A673 (cell line): Measurements from ENCODE around the gene ZNF428. TPM values are rescaled to one million over a fixed set of nuclear protein-coding genes. Genes with fewer than 3 reads are reported as not detected.

Experiments
- BruUV-seq: library from RNA; stranded (reverse); fragments of 400-500 nt; replicated peaks from 2 replicates; lab custom pipeline; 2021; lab: Mats Ljungman, UMichigan
- CTCF ChIA-PET: fragments of 300-600 bp; sonication (Branson Sonifier 250); formaldehyde crosslinking; loops from one replicate; lab custom pipeline; 2022; ENCODE audit warnings: antibody characterized with exemption; lab: Charles Lee
- POLR2A ChIA-PET: fragments of 300-600 bp; sonication (Branson Sonifier 250); formaldehyde crosslinking; loops from one replicate; lab custom pipeline; 2022; ENCODE audit warnings: antibody characterized with exemption; ENCODE audit not compliant: low non-redundant PET; lab: Charles Lee
- DNase-seq: peaks from one replicate; pipeline ENCODE4 v3.0.0-alpha.2; 2015; ENCODE audit warnings: low spot score
- H3K27ac ChIP-seq: fragments of 200-600 bp; sonication (generic); 2 replicates; pipeline ENCODE4 v1.5.1; 2016; ENCODE audit warnings: mixed run types, low read depth, mild to moderate bottlenecking, mixed read lengths, antibody characterized with exemption, low read length; ENCODE audit not compliant: poor library complexity, severe bottlenecking
- H3K27me3 ChIP-seq: fragments of 200-600 bp; sonication (generic); replicated peaks from 2 replicates; pipeline ENCODE4 v1.6.1; 2017; ENCODE audit warnings: mixed run types, low read depth, mild to moderate bottlenecking, mixed read lengths, antibody characterized with exemption, low read length; ENCODE audit not compliant: insufficient read depth, poor library complexity
- H3K36me3 ChIP-seq: fragments of 200-600 bp; sonication (generic); 2 replicates; pipeline ENCODE4 v1.6.1; 2016; ENCODE audit warnings: mixed run types, mild to moderate bottlenecking, mixed read lengths, antibody characterized with exemption, low read length; ENCODE audit not compliant: insufficient read depth, poor library complexity, severe bottlenecking
- H3K4me1 ChIP-seq: fragments of 200-600 bp; sonication (generic); 2 replicates; pipeline ENCODE4 v1.6.1; 2017; ENCODE audit warnings: mixed run types, mild to moderate bottlenecking, mixed read lengths, antibody characterized with exemption, low read length; ENCODE audit not compliant: insufficient read depth, poor library complexity, severe bottlenecking
- H3K4me3 ChIP-seq: fragments of 200-600 bp; sonication (generic); 2 replicates; pipeline ENCODE4 v1.5.1; 2016; ENCODE audit warnings: low read depth, mixed run types, mild to moderate bottlenecking, mixed read lengths, low read length; ENCODE audit not compliant: poor library complexity, severe bottlenecking
- H3K9me3 ChIP-seq: fragments of 200-600 bp; sonication (generic); 2 replicates; pipeline ENCODE4 v1.6.1; 2016; ENCODE audit warnings: mixed run types, low read depth, mild to moderate bottlenecking, mixed read lengths, antibody characterized with exemption, low read length; ENCODE audit not compliant: poor library complexity, severe bottlenecking
- EZH2 ChIP-seq: fragments of 200-600 bp; sonication (generic); IDR thresholded peaks from 2 replicates; pipeline ENCODE4 v1.6.1; 2017; ENCODE audit warnings: borderline replicate concordance, low read depth, mild to moderate bottlenecking, mixed read lengths, antibody characterized with exemption, low read length; ENCODE audit not compliant: poor library complexity, severe bottlenecking
- intact Hi-C: fragments of 100-400 bp; cut with micrococcal nuclease; formaldehyde crosslinking; loops from one replicate; pipeline ENCODE4 v1.10.0; 2022; ENCODE audit not compliant: unreplicated experiment
- total RNA-seq: library from RNA; stranded (reverse); gene quantifications from 2 replicates; pipeline ENCODE4 v1.2.3, GENCODE V29; 2021
- TF ChIP-seq, protein P1 (sequence below): fragments of 300-800, 200-600 bp; sonication (generic); conservative IDR thresholded peaks from 2 replicates; pipeline ENCODE4 v1.5.1; 2017; ENCODE audit warnings: low read depth, mild to moderate bottlenecking, antibody characterized with exemption, low read length, moderate library complexity, mixed read lengths

ZNF428 gene
- total RNA-seq, 1 experiment from 2014 or later: 65.7 TPM

GRCh38 chr19:43612374-43612773 is 7.1 kb downstream of the ZNF428 start:
- intact Hi-C loops: no loop called here

DNA sequence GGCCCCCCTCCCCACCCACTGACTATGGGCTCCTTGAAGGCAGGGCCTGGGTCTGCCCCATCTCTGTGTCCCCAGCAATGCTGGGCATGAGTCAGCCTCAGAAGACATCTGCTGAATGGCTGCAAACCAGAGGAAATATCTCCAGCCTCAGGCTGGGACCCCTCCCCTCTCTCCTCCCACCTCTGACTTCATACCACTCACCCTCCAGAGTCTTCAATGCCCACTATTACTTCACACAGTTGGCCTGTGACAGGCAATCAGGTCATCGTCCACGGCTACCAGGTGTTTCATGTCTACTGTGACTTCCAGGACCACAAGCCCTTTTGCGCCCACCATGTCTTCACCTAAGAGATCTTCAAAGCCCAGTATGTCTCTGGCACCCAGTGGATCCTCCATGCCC is 7.6 kb downstream of the ZNF428 start, which contains the start of gene SRRM5:
Gene SRRM5, plus strand, starts transcription at position 301 of the 400 bp plus-strand sequence. Its CDS starts 34 bp downstream, at position 335.
- Histone ChIP-seq H3K27me3 (no peaks in the 10 kb centered on the region), H3K36me3 (peaks cover 22% of the 10 kb centered on the region), H3K4me1 (peaks cover 27% of the 10 kb centered on the region), H3K4me3 (no peak within 1 kb of the TSS), H3K9me3 (no peaks in the 10 kb centered on the region), H3K27ac (peak within 1 kb of the TSS; percentile 66)
- POLR2A ChIA-PET: no interaction called here
- TF ChIP-seq EZH2: no peak
- intact Hi-C loops: no loop called here
- DNase-seq: no peak
- CTCF ChIA-PET: no interaction called here
- no TSS peak for BruUV-seq

More at GRCh38 chr19:43612374-43612773, 7.1 kb downstream of the ZNF428 start:
- Histone ChIP-seq H3K36me3 (peaks cover 22% of the 10 kb centered on the region), H3K4me1 (peaks cover 22% of the 10 kb centered on the region), H3K27ac (no peak overlapping the region), H3K27me3 (no peaks in the 10 kb centered on the region), H3K4me3 (no peak overlapping the region), H3K9me3 (no peaks in the 10 kb centered on the region)
- ChIA-PET POLR2A (no interaction called here), CTCF (no interaction called here)
- no peak for DNase-seq
- BruUV-seq: no TSS peak
- TF ChIP-seq EZH2: no peak
- TF ChIP-seq, protein P1, sequence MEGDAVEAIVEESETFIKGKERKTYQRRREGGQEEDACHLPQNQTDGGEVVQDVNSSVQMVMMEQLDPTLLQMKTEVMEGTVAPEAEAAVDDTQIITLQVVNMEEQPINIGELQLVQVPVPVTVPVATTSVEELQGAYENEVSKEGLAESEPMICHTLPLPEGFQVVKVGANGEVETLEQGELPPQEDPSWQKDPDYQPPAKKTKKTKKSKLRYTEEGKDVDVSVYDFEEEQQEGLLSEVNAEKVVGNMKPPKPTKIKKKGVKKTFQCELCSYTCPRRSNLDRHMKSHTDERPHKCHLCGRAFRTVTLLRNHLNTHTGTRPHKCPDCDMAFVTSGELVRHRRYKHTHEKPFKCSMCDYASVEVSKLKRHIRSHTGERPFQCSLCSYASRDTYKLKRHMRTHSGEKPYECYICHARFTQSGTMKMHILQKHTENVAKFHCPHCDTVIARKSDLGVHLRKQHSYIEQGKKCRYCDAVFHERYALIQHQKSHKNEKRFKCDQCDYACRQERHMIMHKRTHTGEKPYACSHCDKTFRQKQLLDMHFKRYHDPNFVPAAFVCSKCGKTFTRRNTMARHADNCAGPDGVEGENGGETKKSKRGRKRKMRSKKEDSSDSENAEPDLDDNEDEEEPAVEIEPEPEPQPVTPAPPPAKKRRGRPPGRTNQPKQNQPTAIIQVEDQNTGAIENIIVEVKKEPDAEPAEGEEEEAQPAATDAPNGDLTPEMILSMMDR: no peak

GRCh38 chr19:43610493-43610892 is 8.9 kb downstream of the ZNF428 start:
- CTCF ChIA-PET: no interaction called here
- TF ChIP-seq, protein P1: no peak
- TF ChIP-seq EZH2: no peak
- peak; percentile 86 for DNase-seq
- intact Hi-C loops: no loop called here
- no peak overlapping the region for H3K4me3 ChIP-seq
- BruUV-seq: no TSS peak
- peaks cover 22% of the 10 kb centered on the region for H3K36me3 ChIP-seq
- H3K27me3 ChIP-seq: no peaks in the 10 kb centered on the region
- H3K9me3 ChIP-seq: no peaks in the 10 kb centered on the region
- POLR2A ChIA-PET: no interaction called here
- peaks cover 40% of the 10 kb centered on the region for H3K4me1 ChIP-seq
- peak overlapping the region; percentile 66 for H3K27ac ChIP-seq

- CTCF ChIA-PET: no interaction called here
- TF ChIP-seq EZH2: no peak
- TF ChIP-seq, protein P1: no peak
- no peaks in the 10 kb centered on the region for H3K9me3 ChIP-seq
- intact Hi-C loops: no loop called here
- H3K27me3 ChIP-seq: no peaks in the 10 kb centered on the region
- no peak overlapping the region for H3K4me3 ChIP-seq
- H3K4me1 ChIP-seq: peaks cover 41% of the 10 kb centered on the region
- peaks cover 22% of the 10 kb centered on the region for H3K36me3 ChIP-seq
- POLR2A ChIA-PET: no interaction called here
- no peak for DNase-seq
- no TSS peak for BruUV-seq
- peak overlapping the region; percentile 66 for H3K27ac ChIP-seq
Measured at GRCh38 chr19:43609872-43610271, 9.6 kb downstream of the ZNF428 start.
